ENCODE measurements around the gene CCDC157.

CCDC157 gene

GRCh38 chr22:30425327-30425615 is 68.5 kb downstream of the CCDC157 start:
- DNase-seq (ENCODE audit: low spot score in 2 of 2) (no peak), ATAC-seq (ENCODE audit: low read depth) (no peak)
- Mint-ChIP-seq H3K4me1 (peaks cover 30% of the 10 kb centered on the region), H3K9me3 (no peaks in the 10 kb centered on the region), H3K36me3 (peaks cover 10% of the 10 kb centered on the region), H3K27ac (peak overlapping the region; percentile 96), H3K4me3 (peak overlapping the region; percentile 91), H3K27me3 (no peaks in the 10 kb centered on the region)

GRCh38 chr22:30425616-30426387 is 69.0 kb downstream of the CCDC157 start, which contains the start of gene MTFP1:
Gene MTFP1 (plus strand): TSS chr22:30425768. CDS start chr22:30425880, 112 bp downstream.
- DNase-seq (ENCODE audit: low spot score in 2 of 2) = peak; percentile 41 to 55
- peaks cover 11% of the 10 kb centered on the region for H3K36me3 Mint-ChIP-seq
- H3K4me3 Mint-ChIP-seq = peak within 1 kb of the TSS; percentile 98
- peaks cover 30% of the 10 kb centered on the region for H3K4me1 Mint-ChIP-seq
- peak; percentile 20 for ATAC-seq (ENCODE audit: low read depth)
- peak within 1 kb of the TSS; percentile 96 for H3K27ac Mint-ChIP-seq
- no peaks in the 10 kb centered on the region for H3K27me3 Mint-ChIP-seq
- H3K9me3 Mint-ChIP-seq = no peaks in the 10 kb centered on the region

Data from memory B cell (primary cell).